ENCODE results near the gene SEPSECS. TPM values are rescaled to one million over a fixed set of nuclear protein-coding genes. Genes with fewer than 3 reads are reported as not detected.

Gene SEPSECS
- total and polyA plus RNA-seq, 2 experiments from 2014 or later, result 1.2 to 4.7 TPM

DNA sequence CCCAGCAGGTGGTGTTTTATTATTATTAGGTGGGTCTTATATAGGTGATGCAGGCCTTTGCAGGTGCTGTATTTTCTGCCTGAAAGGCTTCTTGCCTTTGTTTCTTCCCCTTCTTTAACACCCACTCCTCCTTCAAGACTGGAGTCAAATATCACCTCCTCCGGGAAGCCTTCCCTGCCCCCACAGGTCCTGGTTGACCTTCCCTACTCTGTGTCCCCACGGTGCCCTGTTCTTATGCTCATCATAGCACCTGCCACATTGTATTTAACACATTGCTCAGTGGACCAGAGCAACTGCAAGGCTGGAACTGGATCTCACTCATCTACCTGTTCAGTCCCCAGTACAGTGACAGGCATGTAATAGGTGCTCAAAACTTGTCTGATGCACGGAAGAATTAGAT, 89.7 kb downstream of the SEPSECS start (continued):
- TF ChIP-seq, protein P1, sequence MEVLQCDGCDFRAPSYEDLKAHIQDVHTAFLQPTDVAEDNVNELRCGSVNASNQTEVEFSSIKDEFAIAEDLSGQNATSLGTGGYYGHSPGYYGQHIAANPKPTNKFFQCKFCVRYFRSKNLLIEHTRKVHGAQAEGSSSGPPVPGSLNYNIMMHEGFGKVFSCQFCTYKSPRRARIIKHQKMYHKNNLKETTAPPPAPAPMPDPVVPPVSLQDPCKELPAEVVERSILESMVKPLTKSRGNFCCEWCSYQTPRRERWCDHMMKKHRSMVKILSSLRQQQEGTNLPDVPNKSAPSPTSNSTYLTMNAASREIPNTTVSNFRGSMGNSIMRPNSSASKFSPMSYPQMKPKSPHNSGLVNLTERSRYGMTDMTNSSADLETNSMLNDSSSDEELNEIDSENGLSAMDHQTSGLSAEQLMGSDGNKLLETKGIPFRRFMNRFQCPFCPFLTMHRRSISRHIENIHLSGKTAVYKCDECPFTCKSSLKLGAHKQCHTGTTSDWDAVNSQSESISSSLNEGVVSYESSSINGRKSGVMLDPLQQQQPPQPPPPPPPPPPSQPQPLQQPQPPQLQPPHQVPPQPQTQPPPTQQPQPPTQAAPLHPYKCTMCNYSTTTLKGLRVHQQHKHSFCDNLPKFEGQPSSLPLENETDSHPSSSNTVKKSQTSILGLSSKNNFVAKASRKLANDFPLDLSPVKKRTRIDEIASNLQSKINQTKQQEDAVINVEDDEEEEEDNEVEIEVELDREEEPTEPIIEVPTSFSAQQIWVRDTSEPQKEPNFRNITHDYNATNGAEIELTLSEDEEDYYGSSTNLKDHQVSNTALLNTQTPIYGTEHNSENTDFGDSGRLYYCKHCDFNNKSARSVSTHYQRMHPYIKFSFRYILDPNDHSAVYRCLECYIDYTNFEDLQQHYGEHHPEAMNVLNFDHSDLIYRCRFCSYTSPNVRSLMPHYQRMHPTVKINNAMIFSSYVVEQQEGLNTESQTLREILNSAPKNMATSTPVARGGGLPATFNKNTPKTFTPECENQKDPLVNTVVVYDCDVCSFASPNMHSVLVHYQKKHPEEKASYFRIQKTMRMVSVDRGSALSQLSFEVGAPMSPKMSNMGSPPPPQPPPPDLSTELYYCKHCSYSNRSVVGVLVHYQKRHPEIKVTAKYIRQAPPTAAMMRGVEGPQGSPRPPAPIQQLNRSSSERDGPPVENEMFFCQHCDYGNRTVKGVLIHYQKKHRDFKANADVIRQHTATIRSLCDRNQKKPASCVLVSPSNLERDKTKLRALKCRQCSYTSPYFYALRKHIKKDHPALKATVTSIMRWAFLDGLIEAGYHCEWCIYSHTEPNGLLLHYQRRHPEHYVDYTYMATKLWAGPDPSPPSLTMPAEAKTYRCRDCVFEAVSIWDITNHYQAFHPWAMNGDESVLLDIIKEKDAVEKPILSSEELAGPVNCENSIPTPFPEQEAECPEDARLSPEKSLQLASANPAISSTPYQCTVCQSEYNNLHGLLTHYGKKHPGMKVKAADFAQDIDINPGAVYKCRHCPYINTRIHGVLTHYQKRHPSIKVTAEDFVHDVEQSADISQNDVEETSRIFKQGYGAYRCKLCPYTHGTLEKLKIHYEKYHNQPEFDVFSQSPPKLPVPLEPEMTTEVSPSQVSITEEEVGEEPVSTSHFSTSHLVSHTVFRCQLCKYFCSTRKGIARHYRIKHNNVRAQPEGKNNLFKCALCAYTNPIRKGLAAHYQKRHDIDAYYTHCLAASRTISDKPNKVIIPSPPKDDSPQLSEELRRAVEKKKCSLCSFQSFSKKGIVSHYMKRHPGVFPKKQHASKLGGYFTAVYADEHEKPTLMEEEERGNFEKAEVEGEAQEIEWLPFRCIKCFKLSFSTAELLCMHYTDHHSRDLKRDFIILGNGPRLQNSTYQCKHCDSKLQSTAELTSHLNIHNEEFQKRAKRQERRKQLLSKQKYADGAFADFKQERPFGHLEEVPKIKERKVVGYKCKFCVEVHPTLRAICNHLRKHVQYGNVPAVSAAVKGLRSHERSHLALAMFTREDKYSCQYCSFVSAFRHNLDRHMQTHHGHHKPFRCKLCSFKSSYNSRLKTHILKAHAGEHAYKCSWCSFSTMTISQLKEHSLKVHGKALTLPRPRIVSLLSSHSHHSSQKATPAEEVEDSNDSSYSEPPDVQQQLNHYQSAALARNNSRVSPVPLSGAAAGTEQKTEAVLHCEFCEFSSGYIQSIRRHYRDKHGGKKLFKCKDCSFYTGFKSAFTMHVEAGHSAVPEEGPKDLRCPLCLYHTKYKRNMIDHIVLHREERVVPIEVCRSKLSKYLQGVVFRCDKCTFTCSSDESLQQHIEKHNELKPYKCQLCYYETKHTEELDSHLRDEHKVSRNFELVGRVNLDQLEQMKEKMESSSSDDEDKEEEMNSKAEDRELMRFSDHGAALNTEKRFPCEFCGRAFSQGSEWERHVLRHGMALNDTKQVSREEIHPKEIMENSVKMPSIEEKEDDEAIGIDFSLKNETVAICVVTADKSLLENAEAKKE (CRISPR knock-in tag; IDR thresholded peaks at IDR 0.05), result no peak
- TF ChIP-seq NANOG (IDR thresholded peaks at IDR 0.05; ENCODE audit: borderline replicate concordance), result no peak
- TF ChIP-seq EZH2 (IDR thresholded peaks at IDR 0.05; ENCODE audit: low read depth, unreplicated experiment), result no peak
- no peak for TF ChIP-seq EZH2phosphoT487 (IDR thresholded peaks at IDR 0.05; ENCODE audit: unreplicated experiment)
- TF ChIP-seq, protein P2, sequence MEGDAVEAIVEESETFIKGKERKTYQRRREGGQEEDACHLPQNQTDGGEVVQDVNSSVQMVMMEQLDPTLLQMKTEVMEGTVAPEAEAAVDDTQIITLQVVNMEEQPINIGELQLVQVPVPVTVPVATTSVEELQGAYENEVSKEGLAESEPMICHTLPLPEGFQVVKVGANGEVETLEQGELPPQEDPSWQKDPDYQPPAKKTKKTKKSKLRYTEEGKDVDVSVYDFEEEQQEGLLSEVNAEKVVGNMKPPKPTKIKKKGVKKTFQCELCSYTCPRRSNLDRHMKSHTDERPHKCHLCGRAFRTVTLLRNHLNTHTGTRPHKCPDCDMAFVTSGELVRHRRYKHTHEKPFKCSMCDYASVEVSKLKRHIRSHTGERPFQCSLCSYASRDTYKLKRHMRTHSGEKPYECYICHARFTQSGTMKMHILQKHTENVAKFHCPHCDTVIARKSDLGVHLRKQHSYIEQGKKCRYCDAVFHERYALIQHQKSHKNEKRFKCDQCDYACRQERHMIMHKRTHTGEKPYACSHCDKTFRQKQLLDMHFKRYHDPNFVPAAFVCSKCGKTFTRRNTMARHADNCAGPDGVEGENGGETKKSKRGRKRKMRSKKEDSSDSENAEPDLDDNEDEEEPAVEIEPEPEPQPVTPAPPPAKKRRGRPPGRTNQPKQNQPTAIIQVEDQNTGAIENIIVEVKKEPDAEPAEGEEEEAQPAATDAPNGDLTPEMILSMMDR (conservative IDR thresholded peaks at IDR 0.05; ENCODE audit: low read depth in 2 of 2), result no peak
- TF ChIP-seq, protein P3, sequence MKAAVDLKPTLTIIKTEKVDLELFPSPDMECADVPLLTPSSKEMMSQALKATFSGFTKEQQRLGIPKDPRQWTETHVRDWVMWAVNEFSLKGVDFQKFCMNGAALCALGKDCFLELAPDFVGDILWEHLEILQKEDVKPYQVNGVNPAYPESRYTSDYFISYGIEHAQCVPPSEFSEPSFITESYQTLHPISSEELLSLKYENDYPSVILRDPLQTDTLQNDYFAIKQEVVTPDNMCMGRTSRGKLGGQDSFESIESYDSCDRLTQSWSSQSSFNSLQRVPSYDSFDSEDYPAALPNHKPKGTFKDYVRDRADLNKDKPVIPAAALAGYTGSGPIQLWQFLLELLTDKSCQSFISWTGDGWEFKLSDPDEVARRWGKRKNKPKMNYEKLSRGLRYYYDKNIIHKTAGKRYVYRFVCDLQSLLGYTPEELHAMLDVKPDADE (IDR thresholded peaks at IDR 0.05), result no peak
- no peak for TF ChIP-seq CREB1 (CRISPR knock-in tag; IDR thresholded peaks at IDR 0.05; ENCODE audit: low read depth)

Other genes starting within 250 kb of the SEPSECS start
- gene CCDC149, start 247.4 kb downstream of the SEPSECS start, total RNA-seq (2014; rRNA removed; shearing (Covaris generic)), result 3.8 and 6.4 TPM in 2 replicates
- gene CCDC149, start 247.4 kb downstream of the SEPSECS start, polyA plus RNA-seq (2016; fragmentation: Nextera tagmentation; extraction: Ambion mirVana), result 2.2 and 2.6 TPM in 2 replicates
- 6.2 and 8.0 TPM in 2 replicates for gene LGI2, start 129.5 kb downstream of the SEPSECS start, total RNA-seq (2014; rRNA removed; shearing (Covaris generic))
- 0.63 and 0.82 TPM in 2 replicates for gene LGI2, start 129.5 kb downstream of the SEPSECS start, polyA plus RNA-seq (2016; fragmentation: Nextera tagmentation; extraction: Ambion mirVana)
- gene PI4K2B, start 73.6 kb upstream of the SEPSECS start, total RNA-seq (2014; rRNA removed; shearing (Covaris generic)), result 21.4 and 23.4 TPM in 2 replicates
- gene PI4K2B, start 73.6 kb upstream of the SEPSECS start, polyA plus RNA-seq (2016; fragmentation: Nextera tagmentation; extraction: Ambion mirVana), result 5.1 and 6.7 TPM in 2 replicates
- gene ZCCHC4, start 152.3 kb upstream of the SEPSECS start, total RNA-seq (2014; rRNA removed; shearing (Covaris generic)), result 17.9 and 22.4 TPM in 2 replicates
- 8.7 and 11.3 TPM in 2 replicates for gene ZCCHC4, start 152.3 kb upstream of the SEPSECS start, polyA plus RNA-seq (2016; fragmentation: Nextera tagmentation; extraction: Ambion mirVana)
- 44.6 and 46.2 TPM in 2 replicates for gene ANAPC4, start 216.8 kb upstream of the SEPSECS start, total RNA-seq (2014; rRNA removed; shearing (Covaris generic))
- gene ANAPC4, start 216.8 kb upstream of the SEPSECS start, polyA plus RNA-seq (2016; fragmentation: Nextera tagmentation; extraction: Ambion mirVana), result 25.0 and 34.3 TPM in 2 replicates